GM21717 (cell line): ENCODE results near the gene CRISPLD2.

Experiments used
- ATAC-seq: cut with Tn5 transposase; IDR thresholded peaks from one replicate; pipeline ENCODE4 v1.9.1; 2021; ENCODE audit warnings: mild to moderate bottlenecking, moderate library complexity; ENCODE audit not compliant: unreplicated experiment

Gene CRISPLD2

GRCh38 chr16:84879569-84880487 is 60.0 kb downstream of the CRISPLD2 start:
- ATAC-seq = no peak

DNA sequence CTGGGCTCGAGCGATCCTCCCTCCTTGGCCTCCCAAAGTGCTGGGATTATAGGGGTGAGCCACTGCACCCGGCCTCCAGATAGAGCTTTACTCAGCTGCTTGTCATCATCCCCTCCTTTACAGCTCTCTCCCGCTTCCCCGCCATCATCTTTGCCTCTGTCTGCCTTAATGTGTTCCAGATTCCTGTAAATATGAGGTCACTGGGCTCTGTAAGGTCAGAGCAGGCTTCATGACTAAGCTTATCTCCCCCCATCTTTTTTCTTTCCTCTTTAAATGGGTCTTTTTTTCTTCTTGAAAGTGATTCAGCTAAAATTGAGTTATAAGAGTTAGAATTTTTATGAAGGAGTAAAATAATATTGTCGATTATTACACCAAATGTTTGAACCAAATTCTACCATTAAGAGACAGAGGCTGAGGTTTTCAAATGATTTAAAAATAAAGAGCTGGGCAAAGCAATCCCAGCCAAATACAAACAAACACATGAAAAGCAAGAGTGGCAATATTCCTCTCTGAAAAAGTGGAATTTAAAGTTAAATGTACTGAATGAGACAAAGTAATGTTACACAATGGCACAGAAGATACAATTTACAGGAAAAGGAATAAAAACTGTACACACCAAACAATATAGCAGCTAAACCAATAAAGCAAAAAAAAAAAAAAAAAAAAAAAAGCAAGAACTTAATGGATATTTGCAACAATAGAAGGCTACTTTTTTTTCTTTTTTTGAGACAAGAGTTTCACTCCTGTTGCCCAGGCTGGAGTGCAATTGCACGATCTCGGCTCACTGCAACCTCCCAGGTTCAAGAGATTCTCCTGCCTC is 62.1 kb downstream of the CRISPLD2 start:
- no peak for ATAC-seq

GRCh38 chr16:84883301-84883700 is 63.5 kb downstream of the CRISPLD2 start:
- ATAC-seq = no peak

GRCh38 chr16:84884246-84884595 is 64.4 kb downstream of the CRISPLD2 start:
- no peak for ATAC-seq

GRCh38 chr16:84884596-84885341 is 65.0 kb downstream of the CRISPLD2 start:
- ATAC-seq = no peak

GRCh38 chr16:84885342-84885910 is 65.6 kb downstream of the CRISPLD2 start:
- no peak for ATAC-seq

DNA sequence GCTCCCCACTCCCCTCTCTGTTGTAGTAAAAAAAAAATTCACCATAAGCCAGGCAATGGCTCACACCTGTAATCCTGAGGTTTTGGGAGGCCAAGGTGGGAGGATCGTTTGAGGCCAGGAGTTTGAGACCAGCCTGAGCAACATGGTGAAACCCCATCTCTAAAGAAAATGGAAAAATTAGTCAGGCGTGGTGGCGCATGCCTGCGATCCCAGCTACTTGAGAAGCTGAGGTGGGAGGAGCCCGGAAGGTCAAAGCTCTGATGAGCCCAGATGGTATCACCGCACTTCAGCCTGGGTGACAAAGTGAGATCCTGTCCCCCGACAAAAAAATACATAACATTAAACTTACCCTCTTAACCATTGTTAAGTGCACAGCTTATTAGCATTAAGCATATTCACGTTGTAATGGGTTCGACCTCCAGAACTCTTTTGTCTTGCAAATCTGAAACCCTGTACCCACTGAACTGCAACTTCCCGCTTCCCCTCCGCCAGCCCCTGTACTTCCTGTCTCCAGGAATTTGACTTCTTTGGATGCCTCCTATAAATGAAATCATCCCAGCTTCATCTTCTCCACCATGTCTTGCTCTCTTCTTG is 66.8 kb downstream of the CRISPLD2 start:
- no peak for ATAC-seq

DNA sequence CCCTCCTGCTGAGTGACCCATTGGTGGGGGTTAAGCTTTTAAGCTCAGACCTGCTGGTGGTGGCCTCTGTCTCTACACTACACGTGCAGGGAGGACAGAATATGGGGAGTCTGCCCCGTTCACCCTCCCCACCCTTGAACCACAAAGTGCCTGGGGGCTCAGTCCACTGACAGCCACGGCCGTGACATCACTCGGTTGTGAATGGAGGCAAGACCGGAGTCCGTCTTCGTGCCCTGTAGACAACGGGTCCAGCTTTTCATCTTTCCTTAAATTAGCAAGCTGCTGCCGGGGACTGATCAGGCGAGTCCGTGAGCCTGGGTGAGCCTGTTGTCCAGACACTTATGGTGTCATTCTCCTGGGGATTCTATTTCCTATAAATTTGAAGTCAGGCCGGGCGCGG is 67.4 kb downstream of the CRISPLD2 start:
- no peak for ATAC-seq

DNA sequence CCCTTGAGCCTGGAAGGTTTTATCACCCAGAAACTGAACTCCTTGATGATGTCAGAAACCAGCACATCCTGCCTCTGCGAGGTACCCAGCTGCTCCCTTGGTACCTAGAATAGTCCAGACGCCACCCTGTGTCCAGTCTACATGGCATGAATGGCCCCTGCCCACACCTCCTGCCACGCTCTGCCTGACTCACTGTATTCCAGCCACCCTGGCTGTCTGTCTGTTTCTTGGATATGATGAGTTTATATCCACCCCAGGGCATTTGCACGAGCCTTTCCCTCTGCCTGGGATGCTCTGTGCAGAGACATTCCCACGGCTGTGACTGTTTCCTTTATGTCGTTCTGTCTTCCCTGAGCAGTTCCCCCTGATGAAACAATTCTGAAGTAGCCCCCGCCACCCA is 68.7 kb downstream of the CRISPLD2 start:
- no peak for ATAC-seq

DNA sequence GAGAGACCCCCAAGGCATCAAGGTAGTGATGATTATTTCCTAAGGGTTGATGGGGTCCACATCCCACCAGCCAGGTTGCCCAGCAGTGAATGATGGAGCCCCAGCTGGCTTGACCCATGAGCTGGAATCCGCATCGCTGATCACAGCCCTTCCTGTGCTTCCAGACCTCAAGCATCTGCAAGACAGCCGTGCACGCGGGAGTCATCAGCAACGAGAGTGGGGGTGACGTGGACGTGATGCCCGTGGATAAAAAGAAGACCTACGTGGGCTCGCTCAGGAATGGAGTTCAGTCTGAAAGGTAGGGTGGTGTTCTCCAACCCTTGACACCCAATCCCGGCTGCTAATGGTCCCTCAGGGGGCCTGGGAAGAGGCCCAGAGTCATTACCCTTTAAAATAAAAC is 69.3 kb downstream of the CRISPLD2 start:
- no peak for ATAC-seq

GRCh38 chr16:84890427-84890826 is 70.6 kb downstream of the CRISPLD2 start:
- ATAC-seq = no peak

- no peak for ATAC-seq
These were observed 71.5 kb downstream of the CRISPLD2 start for GRCh38 chr16:84891149-84891795.

- ATAC-seq = no peak
These were observed 72.3 kb downstream of the CRISPLD2 start for GRCh38 chr16:84892097-84892496.

GRCh38 chr16:84893467-84893848 is 73.7 kb downstream of the CRISPLD2 start:
- ATAC-seq = no peak

GRCh38 chr16:84893849-84894599 is 74.2 kb downstream of the CRISPLD2 start:
- ATAC-seq = no peak

DNA sequence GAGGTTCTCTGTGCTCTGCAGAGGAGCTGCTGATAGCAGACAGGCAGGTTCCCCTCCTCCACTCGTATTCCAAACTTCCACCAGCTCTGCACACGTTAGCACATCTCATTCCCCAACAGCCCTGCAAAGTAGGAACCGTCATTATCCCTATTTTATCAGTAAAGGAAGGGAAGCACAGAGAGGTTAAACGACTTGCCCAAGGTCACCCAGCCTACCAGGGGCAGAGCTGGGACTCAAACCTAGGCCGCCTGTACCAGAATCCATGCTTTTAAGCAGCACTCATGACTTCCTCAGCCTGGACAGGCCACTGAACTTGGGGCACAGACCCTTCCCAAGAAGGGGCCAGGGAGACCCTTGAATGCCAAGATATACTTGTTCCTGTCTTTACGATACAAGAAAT is 75.2 kb downstream of the CRISPLD2 start:
- ATAC-seq = no peak

GRCh38 chr16:84896847-84897246 is 77.1 kb downstream of the CRISPLD2 start:
- no peak for ATAC-seq

DNA sequence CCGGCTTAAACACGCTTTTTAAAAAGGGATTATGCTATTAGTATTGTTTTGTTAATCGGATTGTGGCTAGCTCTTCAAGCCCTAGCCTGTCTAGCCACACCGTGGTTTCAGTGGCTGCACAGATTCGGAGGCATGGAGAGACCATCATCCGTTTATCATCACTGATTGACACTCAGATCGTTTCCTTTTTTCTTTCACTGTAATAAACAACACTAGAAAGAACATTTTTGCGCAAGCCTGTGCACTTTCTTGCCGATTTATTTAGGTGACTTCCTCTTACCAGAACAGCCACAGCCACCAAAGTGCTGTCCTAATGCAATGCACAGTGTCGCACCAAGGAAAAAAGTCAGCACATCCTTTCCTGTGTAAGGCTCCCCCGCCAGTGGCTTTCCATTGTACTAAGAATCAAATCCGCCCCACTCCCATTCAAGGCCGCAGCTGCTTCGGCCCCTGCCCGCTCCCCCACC is 78.2 kb downstream of the CRISPLD2 start:
- ATAC-seq = no peak

GRCh38 chr16:84898447-84898846 is 78.7 kb downstream of the CRISPLD2 start:
- ATAC-seq = no peak
